Measurements from ENCODE around the gene TCF7L2.

The TCF7L2 gene

GRCh38 chr10:112952282-112953173 lies 2.5 kb downstream of the TCF7L2 start:
- no peak for TF ChIP-seq CTCF (IDR thresholded peaks at IDR 0.05; ENCODE audit: control insufficient read depth, extremely low read depth, insufficient read depth)
- DNase-seq (ENCODE audit: low read depth) = no peak
- peak overlapping the region; percentile 67 for H3K4me3 ChIP-seq (ENCODE audit: low read depth, low read length)

DNA sequence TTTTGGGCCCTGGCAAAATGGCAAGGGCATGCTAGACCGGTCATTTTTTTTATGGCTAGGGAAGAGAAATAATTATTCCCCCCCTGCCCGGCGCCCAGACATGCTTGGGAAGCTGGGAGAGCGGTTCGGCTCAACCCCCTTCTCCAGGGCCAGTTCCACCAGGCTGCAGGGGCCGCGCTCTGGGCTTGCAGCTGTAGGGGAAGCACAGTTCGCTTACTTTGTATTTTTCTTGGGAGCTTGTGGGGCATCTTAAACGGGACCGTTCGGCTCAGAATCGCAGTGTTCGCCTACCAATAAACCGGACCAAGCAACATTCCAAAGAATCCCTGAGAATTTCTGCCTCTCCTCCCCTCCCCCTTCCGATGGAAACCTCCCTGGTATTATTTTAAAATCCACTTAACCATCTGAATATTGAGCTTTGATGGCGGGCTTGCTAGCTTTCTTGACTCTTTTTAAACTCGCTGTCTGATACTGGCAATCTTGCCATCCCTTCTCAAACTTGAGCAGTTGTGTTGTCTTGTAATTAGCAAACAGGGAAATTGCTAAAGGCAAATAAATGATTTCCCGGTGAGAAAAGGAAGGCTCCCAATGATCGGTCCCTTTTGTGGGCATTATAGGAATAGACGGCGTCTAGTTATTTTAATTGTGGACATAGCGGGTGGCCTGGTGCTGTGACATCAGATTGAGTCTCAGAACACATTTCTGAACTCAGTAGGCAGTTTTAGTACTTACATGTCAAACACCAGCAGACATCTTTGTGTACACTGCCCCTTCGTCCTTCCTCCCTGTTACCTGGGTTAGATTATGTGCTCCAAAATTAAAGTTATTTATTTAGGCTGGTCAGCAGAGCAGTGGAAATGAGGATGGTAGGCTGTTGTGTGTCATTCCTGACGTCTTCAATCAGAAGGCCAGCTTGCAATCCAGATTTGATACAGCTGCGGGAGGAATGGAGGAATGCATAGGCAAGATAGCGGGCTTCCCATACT lies 3.4 kb downstream of the TCF7L2 start:
- no peak for DNase-seq (ENCODE audit: low read depth)
- TF ChIP-seq CTCF (IDR thresholded peaks at IDR 0.05; ENCODE audit: control insufficient read depth, extremely low read depth, insufficient read depth) = no peak
- no peak overlapping the region for H3K4me3 ChIP-seq (ENCODE audit: low read depth, low read length)

DNA sequence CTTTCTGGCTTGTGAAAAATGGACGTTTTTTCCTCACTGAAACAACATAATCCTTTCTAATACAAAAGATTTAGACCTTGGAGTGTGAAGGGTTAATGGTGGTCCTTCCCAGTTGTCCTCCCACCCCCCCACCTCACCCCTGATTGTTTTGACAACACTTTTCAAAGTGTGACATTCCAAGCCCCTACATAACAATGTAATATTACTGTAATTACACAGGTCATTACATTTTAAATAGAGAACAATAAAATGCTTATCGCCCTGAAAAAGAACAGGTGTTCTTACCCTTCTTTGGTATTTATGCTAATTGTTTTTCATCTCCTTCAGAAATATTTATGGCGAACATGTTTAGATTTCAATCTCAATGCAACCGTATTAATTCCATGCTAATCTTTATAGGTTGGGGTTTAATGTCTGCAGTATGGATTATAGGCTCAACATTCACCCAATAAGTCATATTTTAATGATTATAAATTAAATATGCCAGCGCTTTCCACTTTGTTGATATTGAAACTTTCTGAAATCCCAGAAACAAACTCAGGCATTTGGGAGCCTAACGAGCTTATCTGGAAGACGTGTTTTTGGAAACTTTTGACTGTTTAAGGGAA lies 5.0 kb downstream of the TCF7L2 start:
- TF ChIP-seq CTCF (IDR thresholded peaks at IDR 0.05; ENCODE audit: control insufficient read depth, extremely low read depth, insufficient read depth) = no peak
- DNase-seq (ENCODE audit: low read depth) = no peak
- H3K4me3 ChIP-seq (ENCODE audit: low read depth, low read length) = no peak overlapping the region

GRCh38 chr10:112955582-112956421 lies 5.8 kb downstream of the TCF7L2 start:
- no peak for TF ChIP-seq CTCF (IDR thresholded peaks at IDR 0.05; ENCODE audit: control insufficient read depth, extremely low read depth, insufficient read depth)
- H3K4me3 ChIP-seq (ENCODE audit: low read depth, low read length) = peak overlapping the region; percentile 44
- DNase-seq (ENCODE audit: low read depth) = no peak

DNA sequence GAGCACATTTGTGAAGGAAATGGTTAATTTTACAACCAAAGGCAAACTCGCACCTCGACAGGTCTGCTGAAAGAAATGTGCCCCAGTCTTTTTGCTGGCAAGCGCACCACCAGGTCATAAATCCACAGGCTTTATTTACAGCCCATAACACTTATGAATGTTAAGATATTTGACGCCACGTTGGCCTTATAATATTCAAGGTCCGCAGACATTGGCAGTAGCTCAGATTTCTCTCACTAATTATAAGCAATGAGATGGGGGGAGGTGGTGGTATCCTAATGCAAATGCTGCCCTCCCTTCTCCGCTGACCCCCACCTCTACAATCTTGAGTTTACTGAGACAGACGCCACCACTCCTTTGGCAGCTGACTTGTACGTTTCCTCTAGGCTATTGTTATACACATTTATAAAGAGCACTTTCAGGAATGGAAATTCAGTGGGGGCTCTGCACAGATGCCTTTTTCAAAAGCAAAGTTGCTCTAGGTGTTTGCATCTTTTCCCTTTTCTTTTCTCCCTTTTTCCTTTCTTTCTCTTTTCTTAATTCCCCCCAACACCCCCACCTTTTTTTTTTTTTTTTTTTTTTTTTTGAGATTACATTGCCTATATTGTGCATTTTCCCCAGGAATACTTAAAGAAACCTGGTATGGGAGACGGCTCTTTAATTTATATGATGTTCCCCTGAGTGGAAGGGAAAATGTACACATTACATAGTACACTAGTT lies 6.7 kb downstream of the TCF7L2 start:
- peak overlapping the region; percentile 44 for H3K4me3 ChIP-seq (ENCODE audit: low read depth, low read length)
- TF ChIP-seq CTCF (IDR thresholded peaks at IDR 0.05; ENCODE audit: control insufficient read depth, extremely low read depth, insufficient read depth) = no peak
- no peak for DNase-seq (ENCODE audit: low read depth)

All from LNCaP clone FGC (cell line).